NT2/D1 (cell line): ENCODE results near the gene CDC25C.

Source experiments
- YY1 ChIP-seq: IDR thresholded peaks from 2 replicates; pipeline ENCODE4 v1.6.1; 2011; ENCODE audit not compliant: insufficient read length, insufficient read depth
- ZNF274 ChIP-seq: IDR thresholded peaks from 2 replicates; pipeline ENCODE4 v1.6.1; 2011; ENCODE audit warnings: mild to moderate bottlenecking, low read depth, low read length

GRCh38 chr5:138238034-138238433 lies 93.6 kb downstream of the CDC25C start:
- TF ChIP-seq YY1 (no peak), ZNF274 (no peak)
